ENCODE results near the gene GABPB2.

DNA sequence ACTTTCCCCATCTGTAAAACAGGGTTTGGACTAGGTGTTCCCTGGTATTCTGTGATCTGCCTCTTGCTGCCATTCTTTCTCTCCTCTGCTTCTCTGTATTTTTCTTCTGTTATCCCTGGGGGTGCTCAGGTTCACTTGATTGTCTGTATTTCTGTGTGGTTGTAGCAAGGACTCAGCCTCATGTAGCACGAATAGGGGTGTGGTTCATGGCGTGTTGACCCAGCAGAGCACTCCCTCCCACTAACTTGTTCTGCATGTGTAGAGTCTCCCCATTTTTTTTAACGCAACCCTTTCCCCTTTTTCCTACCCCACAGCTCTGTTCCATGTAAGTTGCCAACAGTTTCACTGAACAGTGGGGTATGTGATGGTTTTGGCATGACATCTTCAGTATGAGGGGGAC lies 35.4 kb upstream of the GABPB2 start:
- TF ChIP-seq, protein P1, sequence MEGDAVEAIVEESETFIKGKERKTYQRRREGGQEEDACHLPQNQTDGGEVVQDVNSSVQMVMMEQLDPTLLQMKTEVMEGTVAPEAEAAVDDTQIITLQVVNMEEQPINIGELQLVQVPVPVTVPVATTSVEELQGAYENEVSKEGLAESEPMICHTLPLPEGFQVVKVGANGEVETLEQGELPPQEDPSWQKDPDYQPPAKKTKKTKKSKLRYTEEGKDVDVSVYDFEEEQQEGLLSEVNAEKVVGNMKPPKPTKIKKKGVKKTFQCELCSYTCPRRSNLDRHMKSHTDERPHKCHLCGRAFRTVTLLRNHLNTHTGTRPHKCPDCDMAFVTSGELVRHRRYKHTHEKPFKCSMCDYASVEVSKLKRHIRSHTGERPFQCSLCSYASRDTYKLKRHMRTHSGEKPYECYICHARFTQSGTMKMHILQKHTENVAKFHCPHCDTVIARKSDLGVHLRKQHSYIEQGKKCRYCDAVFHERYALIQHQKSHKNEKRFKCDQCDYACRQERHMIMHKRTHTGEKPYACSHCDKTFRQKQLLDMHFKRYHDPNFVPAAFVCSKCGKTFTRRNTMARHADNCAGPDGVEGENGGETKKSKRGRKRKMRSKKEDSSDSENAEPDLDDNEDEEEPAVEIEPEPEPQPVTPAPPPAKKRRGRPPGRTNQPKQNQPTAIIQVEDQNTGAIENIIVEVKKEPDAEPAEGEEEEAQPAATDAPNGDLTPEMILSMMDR (IDR thresholded peaks at IDR 0.05) = no peak
- no peak for TF ChIP-seq POLR2AphosphoS5 (IDR thresholded peaks at IDR 0.05)
- TF ChIP-seq POLR2A (IDR thresholded peaks at IDR 0.05) = no peak

Data from stomach (tissue), 4 donors.